ENCODE data around the gene MAP3K13. TPM values are rescaled to one million over a fixed set of nuclear protein-coding genes. Genes with fewer than 3 reads are reported as not detected.

MAP3K13 gene
- total and polyA plus RNA-seq, 2 of the 13 experiments (the other 11 are each of a cell fraction or from before 2014, with no cell fraction given) = 24.2 to 26.5 TPM

- TF ChIP-seq AHDC1 (CRISPR knock-in tag; IDR thresholded peaks at IDR 0.05; ENCODE audit: borderline replicate concordance) (0 out of 2 replicates have a peak, but pooled peaks have one; percentile 27), RBFOX2 (IDR thresholded peaks at IDR 0.05; ENCODE audit: low read depth, low read length) (no peak), ZNF337 (CRISPR knock-in tag; IDR thresholded peaks at IDR 0.05; ENCODE audit: borderline replicate concordance, low read depth) (no peak), ARID5B (CRISPR knock-in tag; IDR thresholded peaks at IDR 0.05) (peak; percentile 53), ETV5 (CRISPR knock-in tag; IDR thresholded peaks at IDR 0.05; ENCODE audit: borderline replicate concordance) (peak; percentile 20; the same call in 1 of the 2 replicates), ZBTB40 (IDR thresholded peaks at IDR 0.05) (no peak), ZBTB40 (CRISPR knock-in tag; IDR thresholded peaks at IDR 0.05) (no peak), NBN (conservative IDR thresholded peaks at IDR 0.05) (no peak), ZNF598 (CRISPR knock-in tag; IDR thresholded peaks at IDR 0.05; ENCODE audit: borderline replicate concordance) (no peak), ZNF589 (CRISPR knock-in tag; conservative IDR thresholded peaks at IDR 0.05) (no peak)
These were observed 174.5 kb downstream of the MAP3K13 start (continued) for GRCh38 chr3:185537369-185537970.

Measured in HepG2 (cell line).